Measurements from ENCODE around the gene NCOA3. TPM values are rescaled to one million over a fixed set of nuclear protein-coding genes. Genes with fewer than 3 reads are reported as not detected.
A peak's percentile ranks its signal among the peaks of the same experiment; 100 is the strongest.

Gene NCOA3
- total RNA-seq, 1 donor, result 44.5 TPM

DNA sequence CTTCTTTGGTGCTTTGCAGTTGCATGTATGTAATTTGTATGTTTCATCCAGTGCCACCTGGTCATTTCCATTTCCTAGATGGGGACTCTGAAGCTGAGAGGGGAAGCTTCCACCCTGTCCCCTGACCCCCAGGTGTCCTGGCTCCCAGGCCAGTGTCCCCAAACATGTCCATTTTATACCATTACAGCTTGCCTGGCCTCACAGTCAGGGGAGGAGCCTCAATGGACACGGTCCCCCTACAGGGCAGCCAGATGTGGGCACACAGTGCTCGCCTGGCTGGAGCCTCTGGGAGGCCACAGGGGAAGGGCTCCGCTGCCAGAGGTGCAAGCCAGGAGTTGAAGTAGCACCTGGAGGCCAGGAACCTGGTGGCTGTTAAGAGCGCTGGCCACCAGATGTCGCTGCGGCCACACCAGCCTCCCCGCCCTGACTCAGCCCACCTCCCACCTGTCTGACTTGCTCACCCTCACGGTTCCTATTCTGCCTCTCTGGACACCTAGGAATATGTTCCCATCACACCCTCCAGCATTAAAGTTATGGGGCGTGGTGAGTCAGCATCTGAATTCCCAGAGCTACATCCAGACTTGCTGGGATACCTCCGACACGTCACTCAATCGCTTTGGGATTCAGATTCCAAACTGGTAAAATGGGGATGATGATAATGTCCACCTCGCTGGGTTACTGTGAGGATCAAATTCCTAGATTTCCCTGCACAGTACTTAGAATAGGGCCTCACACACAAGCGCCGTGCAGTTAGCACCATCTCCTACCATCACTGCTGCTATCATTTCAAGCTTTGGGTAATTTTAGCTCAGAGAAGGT lies 176.2 kb downstream of the NCOA3 start:
- DNase-seq (ENCODE audit: insufficient read length, low spot score, missing footprints), result peak; percentile 93
- Histone ChIP-seq H4K20me1 (ENCODE audit: insufficient read depth, low read length) (no peaks in the 10 kb centered on the region), H3K4me2 (ENCODE audit: insufficient read depth, low read length) (no peak overlapping the region)

DNA sequence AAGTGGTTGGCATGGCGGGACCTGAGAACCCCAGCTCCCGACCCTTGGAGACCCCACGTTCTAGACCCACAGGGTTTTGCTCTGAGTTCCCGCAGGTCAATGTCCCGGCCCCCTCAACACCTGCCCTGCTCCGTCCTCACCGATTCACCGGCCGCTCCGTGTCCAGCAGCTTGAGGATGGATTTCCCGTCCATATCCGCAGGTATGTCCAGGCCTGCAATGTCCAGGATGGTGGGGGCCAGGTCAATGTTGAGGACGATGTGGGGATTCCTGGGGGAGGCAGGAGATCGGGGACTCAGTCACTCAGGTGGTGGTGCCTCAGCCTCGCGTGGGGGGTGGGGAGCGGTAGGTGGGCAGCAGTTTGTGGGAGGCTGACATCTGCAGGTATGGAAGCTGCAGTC lies 176.8 kb downstream of the NCOA3 start:
- TF ChIP-seq, protein P1, sequence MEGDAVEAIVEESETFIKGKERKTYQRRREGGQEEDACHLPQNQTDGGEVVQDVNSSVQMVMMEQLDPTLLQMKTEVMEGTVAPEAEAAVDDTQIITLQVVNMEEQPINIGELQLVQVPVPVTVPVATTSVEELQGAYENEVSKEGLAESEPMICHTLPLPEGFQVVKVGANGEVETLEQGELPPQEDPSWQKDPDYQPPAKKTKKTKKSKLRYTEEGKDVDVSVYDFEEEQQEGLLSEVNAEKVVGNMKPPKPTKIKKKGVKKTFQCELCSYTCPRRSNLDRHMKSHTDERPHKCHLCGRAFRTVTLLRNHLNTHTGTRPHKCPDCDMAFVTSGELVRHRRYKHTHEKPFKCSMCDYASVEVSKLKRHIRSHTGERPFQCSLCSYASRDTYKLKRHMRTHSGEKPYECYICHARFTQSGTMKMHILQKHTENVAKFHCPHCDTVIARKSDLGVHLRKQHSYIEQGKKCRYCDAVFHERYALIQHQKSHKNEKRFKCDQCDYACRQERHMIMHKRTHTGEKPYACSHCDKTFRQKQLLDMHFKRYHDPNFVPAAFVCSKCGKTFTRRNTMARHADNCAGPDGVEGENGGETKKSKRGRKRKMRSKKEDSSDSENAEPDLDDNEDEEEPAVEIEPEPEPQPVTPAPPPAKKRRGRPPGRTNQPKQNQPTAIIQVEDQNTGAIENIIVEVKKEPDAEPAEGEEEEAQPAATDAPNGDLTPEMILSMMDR (IDR thresholded peaks at IDR 0.05; ENCODE audit: extremely low read depth, low read depth, low read length), result no peak
- H3K79me2 ChIP-seq (ENCODE audit: insufficient read depth, low read length), result no peaks in the 10 kb centered on the region

More for the DNA sequence above, 176.2 kb downstream of the NCOA3 start:
- H3K36me3 ChIP-seq (ENCODE audit: insufficient read depth, low read length), result no peaks in the 10 kb centered on the region
- H3K27ac ChIP-seq (ENCODE audit: low read depth, low read length), result no peak overlapping the region
- no peaks in the 10 kb centered on the region for H3K27me3 ChIP-seq (ENCODE audit: insufficient read depth, low read length)
- H3K79me2 ChIP-seq (ENCODE audit: insufficient read depth, low read length), result no peaks in the 10 kb centered on the region
- H2AFZ ChIP-seq (ENCODE audit: low read length), result no peak overlapping the region
- H3K4me1 ChIP-seq (ENCODE audit: insufficient read depth, low read length), result no peaks in the 10 kb centered on the region
- TF ChIP-seq, protein P1 (IDR thresholded peaks at IDR 0.05; ENCODE audit: extremely low read depth, low read depth, low read length), result peak; percentile 66
- no peak overlapping the region for H3K4me3 ChIP-seq (ENCODE audit: insufficient read depth, low read length)
- no peaks in the 10 kb centered on the region for H3K9me3 ChIP-seq (ENCODE audit: low read depth, low read length)

DNA sequence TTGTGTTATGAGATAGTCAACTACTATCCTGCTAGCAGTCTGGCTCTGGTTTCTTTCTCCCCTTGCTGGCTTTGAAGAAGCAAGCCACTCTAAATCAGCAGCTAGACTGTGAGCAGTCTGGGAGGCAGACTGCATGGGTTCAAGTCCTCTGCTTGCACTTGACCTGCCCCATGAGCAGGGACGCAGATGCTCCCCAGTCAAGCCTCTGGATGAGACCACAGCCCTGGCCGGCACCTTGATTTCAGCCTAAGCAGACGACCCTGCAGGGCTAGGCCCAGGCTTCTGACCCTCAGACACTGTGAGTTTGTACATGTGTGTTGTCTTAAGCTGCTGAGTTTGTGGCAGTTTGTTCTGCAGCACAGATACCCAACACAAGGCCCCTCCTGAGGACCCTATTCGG lies 177.8 kb downstream of the NCOA3 start:
- Histone ChIP-seq H3K36me3 (ENCODE audit: insufficient read depth, low read length) (no peaks in the 10 kb centered on the region), H3K4me3 (ENCODE audit: insufficient read depth, low read length) (no peak overlapping the region), H3K27ac (ENCODE audit: low read depth, low read length) (no peak overlapping the region), H3K9me3 (ENCODE audit: low read depth, low read length) (no peaks in the 10 kb centered on the region), H3K4me1 (ENCODE audit: insufficient read depth, low read length) (no peaks in the 10 kb centered on the region), H3K79me2 (ENCODE audit: insufficient read depth, low read length) (no peaks in the 10 kb centered on the region), H3K27me3 (ENCODE audit: insufficient read depth, low read length) (no peaks in the 10 kb centered on the region), H4K20me1 (ENCODE audit: insufficient read depth, low read length) (no peaks in the 10 kb centered on the region), H3K4me2 (ENCODE audit: insufficient read depth, low read length) (no peak overlapping the region), H2AFZ (ENCODE audit: low read length) (no peak overlapping the region)
- TF ChIP-seq, protein P1 (IDR thresholded peaks at IDR 0.05; ENCODE audit: extremely low read depth, low read depth, low read length), result no peak
- no peak for DNase-seq (ENCODE audit: insufficient read length, low spot score, missing footprints)

More for the DNA sequence above, 176.8 kb downstream of the NCOA3 start:
- no peaks in the 10 kb centered on the region for H4K20me1 ChIP-seq (ENCODE audit: insufficient read depth, low read length)
- no peak overlapping the region for H3K27ac ChIP-seq (ENCODE audit: low read depth, low read length)
- no peaks in the 10 kb centered on the region for H3K36me3 ChIP-seq (ENCODE audit: insufficient read depth, low read length)
- no peak overlapping the region for H2AFZ ChIP-seq (ENCODE audit: low read length)
- no peak overlapping the region for H3K4me3 ChIP-seq (ENCODE audit: insufficient read depth, low read length)
- no peaks in the 10 kb centered on the region for H3K27me3 ChIP-seq (ENCODE audit: insufficient read depth, low read length)
- no peak overlapping the region for H3K4me2 ChIP-seq (ENCODE audit: insufficient read depth, low read length)
- no peaks in the 10 kb centered on the region for H3K4me1 ChIP-seq (ENCODE audit: insufficient read depth, low read length)
- DNase-seq (ENCODE audit: insufficient read length, low spot score, missing footprints), result no peak
- no peaks in the 10 kb centered on the region for H3K9me3 ChIP-seq (ENCODE audit: low read depth, low read length)

DNA sequence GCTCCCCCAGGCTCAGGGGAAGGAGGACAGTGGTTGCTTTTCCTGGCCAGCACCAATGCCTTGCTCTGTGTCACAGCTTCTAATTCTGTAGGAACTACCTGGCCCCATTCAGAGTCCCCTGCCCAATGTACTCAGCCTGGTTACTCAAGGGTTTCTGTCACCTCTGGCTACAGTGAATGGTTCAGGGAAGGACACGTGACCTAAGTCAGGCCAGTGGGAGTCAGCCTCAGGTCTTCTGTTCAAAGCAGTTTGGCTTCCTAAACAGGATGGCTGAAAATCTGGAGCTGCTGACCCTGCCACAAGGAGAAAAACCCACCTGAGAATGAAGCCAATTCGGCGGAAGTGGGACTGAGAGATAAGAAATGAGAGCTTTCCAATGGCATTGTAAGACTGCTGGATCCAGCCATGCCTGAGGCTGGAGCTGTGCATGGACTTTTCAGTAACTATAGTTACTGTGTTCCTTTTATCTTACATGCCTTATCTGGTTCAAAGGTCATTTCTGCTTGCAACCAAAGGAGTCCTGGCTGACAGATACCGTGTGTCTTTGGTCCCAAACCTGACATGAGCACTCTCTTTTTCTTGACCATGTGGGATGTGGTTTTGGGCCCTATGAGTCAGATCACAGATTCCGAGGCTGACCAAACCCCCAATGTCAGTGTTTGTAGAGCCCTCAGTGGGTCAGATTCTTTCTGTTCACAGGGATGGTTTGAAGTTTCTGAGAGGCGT lies 179.3 kb downstream of the NCOA3 start:
- DNase-seq (ENCODE audit: insufficient read length, low spot score, missing footprints), result no peak
- no peaks in the 10 kb centered on the region for H4K20me1 ChIP-seq (ENCODE audit: insufficient read depth, low read length)

More for the DNA sequence above, 179.3 kb downstream of the NCOA3 start:
- Histone ChIP-seq H3K27me3 (ENCODE audit: insufficient read depth, low read length) (peaks cover 3% of the 10 kb centered on the region), H3K9me3 (ENCODE audit: low read depth, low read length) (no peaks in the 10 kb centered on the region), H3K27ac (ENCODE audit: low read depth, low read length) (no peak overlapping the region), H2AFZ (ENCODE audit: low read length) (no peak overlapping the region), H3K79me2 (ENCODE audit: insufficient read depth, low read length) (no peaks in the 10 kb centered on the region), H3K4me3 (ENCODE audit: insufficient read depth, low read length) (no peak overlapping the region), H3K36me3 (ENCODE audit: insufficient read depth, low read length) (no peaks in the 10 kb centered on the region), H3K4me2 (ENCODE audit: insufficient read depth, low read length) (no peak overlapping the region), H3K4me1 (ENCODE audit: insufficient read depth, low read length) (no peaks in the 10 kb centered on the region)
- TF ChIP-seq, protein P1 (IDR thresholded peaks at IDR 0.05; ENCODE audit: extremely low read depth, low read depth, low read length), result no peak

Measured in osteoblast (primary cell).